HCT116 (cell line): Measurements from ENCODE around the gene DHRS7. TPM values are rescaled to one million over a fixed set of nuclear protein-coding genes. Genes with fewer than 3 reads are reported as not detected.

Experiments used
- ATAC-seq: fragments of 200-7000 bp; cut with Tn5 transposase; 2 replicates; pipeline ENCODE4 v1.9.1; 2020; ENCODE audit warnings: mild to moderate bottlenecking, moderate library complexity
- BruUV-seq: library from RNA; stranded (reverse); fragments of 400-500 nt; replicated peaks from 2 replicates; lab custom pipeline; 2021; lab: Mats Ljungman, UMichigan
- CTCF ChIA-PET: fragments of 300-600 bp; sonication (Branson Sonifier 250); formaldehyde crosslinking; loops from one replicate; lab custom pipeline; 2021; ENCODE audit warnings: antibody characterized with exemption; lab: Charles Lee
- POLR2A ChIA-PET: fragments of 300-600, 350-600 bp; sonication (Branson Sonifier 250); formaldehyde crosslinking; loops from one replicate; lab custom pipeline; 2021; ENCODE audit warnings: antibody characterized with exemption; lab: Charles Lee
- RAD21 ChIA-PET, 2 experiments: fragments of 300-600 bp; sonication (Branson Sonifier 250); formaldehyde crosslinking; loops; one replicate each; lab custom pipeline; 2023; ENCODE audit warnings: low total read pairs in 2 of 2; ENCODE audit not compliant: uncharacterized antibody in 2 of 2, unreplicated experiment in 2 of 2, low non-redundant PET in 1 of 2; lab: Charles Lee
- DNase-seq: peaks from one replicate; pipeline ENCODE4 v3.0.0-alpha.2; 2010; ENCODE audit warnings: low read depth, low spot score
- H2AFZ ChIP-seq: fragments of 200-600 bp; shearing (Covaris generic), sonication (generic); 2 replicates; pipeline ENCODE4 v1.6.1; 2017; ENCODE audit warnings: low read depth, mixed run types, mixed read lengths, antibody characterized with exemption, low read length; ENCODE audit not compliant: poor library complexity, severe bottlenecking
- H3K27ac ChIP-seq: 2 replicates; pipeline ENCODE4 v1.5.1; 2012; ENCODE audit warnings: low read depth, low read length
- H3K27me3 ChIP-seq: fragments of 200-600 bp; sonication (generic); 2 replicates; pipeline ENCODE4 v1.6.1; 2016; ENCODE audit warnings: mixed run types, low read length, mixed read lengths; ENCODE audit not compliant: insufficient read depth
- H3K36me3 ChIP-seq, 2 experiments: fragments of 200-500 bp in 1 of 2; fragments of 200-600 bp in 1 of 2; sonication (Bioruptor generic) in 1 of 2; sonication (generic) in 1 of 2; 2 replicates each; pipeline versions ENCODE4 v1.5.1 to v1.6.1; 2014 to 2016; ENCODE audit warnings: low read length in 2 of 2, inconsistent platforms in 1 of 2, mixed read lengths in 1 of 2, mixed run types in 1 of 2; ENCODE audit not compliant: insufficient read depth in 2 of 2, control insufficient read depth in 1 of 2
- H3K4me1 ChIP-seq, 2 experiments: fragments of 200-600 bp in 1 of 2; sonication (generic) in 1 of 2; 2 replicates each; pipeline versions ENCODE4 v1.5.1 to v1.6.1; 2012 to 2017; ENCODE audit warnings: low read length in 2 of 2, inconsistent platforms in 1 of 2, mild to moderate bottlenecking in 1 of 2, mixed read lengths in 1 of 2, mixed run types in 1 of 2, moderate library complexity in 1 of 2; ENCODE audit not compliant: insufficient read depth in 2 of 2, control insufficient read depth in 1 of 2
- H3K4me2 ChIP-seq: fragments of 200-600 bp; sonication (generic); 2 replicates; pipeline ENCODE4 v1.6.1; 2017; ENCODE audit warnings: mixed run types, low read length, mixed read lengths
- H3K4me3 ChIP-seq, 2 experiments: fragments of 200-600 bp in 1 of 2; sonication (generic) in 1 of 2; replicated peaks in 1 of 2; 2 replicates each; pipeline ENCODE4 v1.5.1; 2011 to 2016; ENCODE audit warnings: low read length in 2 of 2, control low read depth in 1 of 2, low read depth in 1 of 2, mild to moderate bottlenecking in 1 of 2, mixed read lengths in 1 of 2, mixed run types in 1 of 2
- H3K79me2 ChIP-seq: fragments of 200-600 bp; sonication (generic); 2 replicates; pipeline ENCODE4 v1.6.1; 2017; ENCODE audit warnings: mild to moderate bottlenecking, mixed run types, low read length, moderate library complexity, mixed read lengths; ENCODE audit not compliant: insufficient read depth
- H3K9ac ChIP-seq: fragments of 200-600 bp; sonication (generic); 2 replicates; pipeline ENCODE4 v1.6.1; 2016; ENCODE audit warnings: low read length, mixed read lengths
- H3K9me2 ChIP-seq: fragments of 200-600 bp; sonication (generic), shearing (Covaris generic); 2 replicates; pipeline ENCODE4 v1.6.1; 2017; ENCODE audit warnings: mixed run types, mild to moderate bottlenecking, moderate library complexity; ENCODE audit not compliant: insufficient read depth
- H3K9me3 ChIP-seq, 2 experiments: fragments of 200-500 bp in 1 of 2; fragments of 200-600 bp in 1 of 2; sonication (Bioruptor generic) in 1 of 2; sonication (generic) in 1 of 2; 2 replicates each; pipeline ENCODE4 v1.6.1; 2014 to 2017; ENCODE audit warnings: low read length in 2 of 2, mixed read lengths in 2 of 2, inconsistent platforms in 1 of 2, low read depth in 1 of 2, mild to moderate bottlenecking in 1 of 2, mixed run types in 1 of 2, moderate library complexity in 1 of 2; ENCODE audit not compliant: control insufficient read depth in 1 of 2, insufficient read depth in 1 of 2
- H4K20me1 ChIP-seq: fragments of 200-600 bp; sonication (generic), shearing (Covaris generic); 2 replicates; pipeline ENCODE4 v1.6.1; 2017; ENCODE audit warnings: mixed run types, mild to moderate bottlenecking, moderate library complexity; ENCODE audit not compliant: insufficient read depth
- POLR2A ChIP-seq: IDR thresholded peaks from 2 replicates; pipeline ENCODE4 v1.7.0; 2011; ENCODE audit warnings: borderline replicate concordance; ENCODE audit not compliant: insufficient read depth, insufficient read length; ENCODE audit errors: extremely low read depth
- POLR2AphosphoS5 ChIP-seq: IDR thresholded peaks from 2 replicates; pipeline ENCODE4 v1.6.1; 2011; ENCODE audit warnings: mild to moderate bottlenecking, low read depth, low read length, moderate library complexity
- REST ChIP-seq: IDR thresholded peaks from 2 replicates; pipeline ENCODE4 v1.6.1; 2012; ENCODE audit warnings: low read depth
- TCF7L2 ChIP-seq: IDR thresholded peaks from 2 replicates; pipeline ENCODE4 v1.7.0; 2011; ENCODE audit warnings: borderline replicate concordance, inconsistent platforms; ENCODE audit not compliant: insufficient read depth, insufficient read length; ENCODE audit errors: extremely low read depth
- intact Hi-C: fragments of 100-400 bp; cut with micrococcal nuclease; formaldehyde crosslinking; loops from 2 replicates; pipeline ENCODE4 v1.10.0; 2022
- total RNA-seq: library from RNA; stranded (reverse); gene quantifications from one replicate; pipeline ENCODE4 v1.2.1, GENCODE V29; 2021; ENCODE audit not compliant: unreplicated experiment

The DHRS7 gene
- total RNA-seq, 1 experiment from 2014 or later, result 43.8 TPM

- no peaks in the 10 kb centered on the region for H3K36me3 ChIP-seq
- H3K79me2 ChIP-seq, result peaks cover 8% of the 10 kb centered on the region
- ATAC-seq (no peak), DNase-seq (no peak)
- H2AFZ ChIP-seq, result no peak overlapping the region
- no peaks in the 10 kb centered on the region for H4K20me1 ChIP-seq
- peaks cover 16 to 27% of the 10 kb centered on the region in 2 experiments for H3K4me1 ChIP-seq
- no peak overlapping the region for H3K9ac ChIP-seq
- H3K4me3 ChIP-seq, result peak overlapping the region; percentile 79 to 98; a peak in 3 of 4 replicates
- BruUV-seq, result no TSS peak
- H3K4me2 ChIP-seq, result peak overlapping the region; percentile 97
- POLR2A ChIA-PET, result no interaction called here
- no peaks in the 10 kb centered on the region for H3K9me2 ChIP-seq
- intact Hi-C loops, result loop anchor here (2.0 kb wide), 1 partner anchor 73 kb away; the partner anchor contains the start of gene PCNX4
- no peak for TF ChIP-seq REST
- TF ChIP-seq TCF7L2, result no peak
- no peak for TF ChIP-seq POLR2AphosphoS5
- no peak for TF ChIP-seq POLR2A
- peak overlapping the region; percentile 91; the same call in 1 of the 2 replicates for H3K27ac ChIP-seq
- RAD21 ChIA-PET, result no interaction called here
- H3K9me3 ChIP-seq, result no peaks in the 10 kb centered on the region
- no peaks in the 10 kb centered on the region for H3K27me3 ChIP-seq
- CTCF ChIA-PET, result interaction anchor here (0.8 kb wide), 1 partner anchor 100 kb away, joined by 3 read pairs; no protein-coding TSS in a partner anchor
These were observed 1.5 kb downstream of the DHRS7 start for GRCh38 chr14:60163693-60164092.
